ENCODE measurements around the gene OCEL1. TPM values are rescaled to one million over a fixed set of nuclear protein-coding genes. Genes with fewer than 3 reads are reported as not detected.
A peak's percentile ranks its signal among the peaks of the same experiment; 100 is the strongest.

Gene OCEL1
- total RNA-seq, 1 donor from 2014 or later = 22.3 TPM

- Mint-ChIP-seq H3K4me3 (ENCODE audit: unreplicated experiment) (peak within 1 kb of the TSS; percentile 90), H3K9me3 (ENCODE audit: low read depth) (no peaks in the 10 kb centered on the region), H3K27me3 (ENCODE audit: low read depth) (no peaks in the 10 kb centered on the region), H3K36me3 (ENCODE audit: low read depth) (no peaks in the 10 kb centered on the region), H3K27ac (ENCODE audit: unreplicated experiment) (peak within 1 kb of the TSS; percentile 88), H3K4me1 (ENCODE audit: low read depth) (peaks cover 53% of the 10 kb centered on the region)
- no peak for DNase-seq (ENCODE audit: low spot score)
- TF ChIP-seq CTCF (IDR thresholded peaks at IDR 0.05) = no peak
Measured at GRCh38 chr19:17245535-17245984, 19.5 kb downstream of the OCEL1 start, which contains the start of gene NR2F6. Gene NR2F6, minus strand, starts transcription at chr19:17245919. Its CDS starts 699 bp downstream, at chr19:17245220.

- peaks cover 43% of the 10 kb centered on the region for H3K4me1 Mint-ChIP-seq (ENCODE audit: low read depth)
Measured at GRCh38 chr19:17246681-17247425, 20.8 kb downstream of the OCEL1 start.

GRCh38 chr19:17248011-17248776 lies 22.2 kb downstream of the OCEL1 start:
- Mint-ChIP-seq H3K27me3 (ENCODE audit: low read depth) (no peaks in the 10 kb centered on the region), H3K36me3 (ENCODE audit: low read depth) (no peaks in the 10 kb centered on the region), H3K9me3 (ENCODE audit: low read depth) (no peaks in the 10 kb centered on the region), H3K4me1 (ENCODE audit: low read depth) (peaks cover 32% of the 10 kb centered on the region), H3K4me3 (ENCODE audit: unreplicated experiment) (no peak overlapping the region), H3K27ac (ENCODE audit: unreplicated experiment) (no peak overlapping the region)
- no peak for TF ChIP-seq CTCF (IDR thresholded peaks at IDR 0.05)
- no peak for DNase-seq (ENCODE audit: low spot score)

More at GRCh38 chr19:17246681-17247425, 20.8 kb downstream of the OCEL1 start:
- DNase-seq (ENCODE audit: low spot score) = no peak
- Mint-ChIP-seq H3K27me3 (ENCODE audit: low read depth) (no peaks in the 10 kb centered on the region), H3K36me3 (ENCODE audit: low read depth) (no peaks in the 10 kb centered on the region), H3K9me3 (ENCODE audit: low read depth) (no peaks in the 10 kb centered on the region), H3K4me3 (ENCODE audit: unreplicated experiment) (peak overlapping the region; percentile 81), H3K27ac (ENCODE audit: unreplicated experiment) (no peak overlapping the region)
- no peak for TF ChIP-seq CTCF (IDR thresholded peaks at IDR 0.05)

GRCh38 chr19:17249887-17250548 lies 24.0 kb downstream of the OCEL1 start:
- Mint-ChIP-seq H3K27me3 (ENCODE audit: low read depth) (no peaks in the 10 kb centered on the region), H3K27ac (ENCODE audit: unreplicated experiment) (no peak overlapping the region), H3K4me3 (ENCODE audit: unreplicated experiment) (no peak overlapping the region), H3K4me1 (ENCODE audit: low read depth) (peaks cover 28% of the 10 kb centered on the region), H3K9me3 (ENCODE audit: low read depth) (no peaks in the 10 kb centered on the region), H3K36me3 (ENCODE audit: low read depth) (no peaks in the 10 kb centered on the region)
- no peak for DNase-seq (ENCODE audit: low spot score)
- no peak for TF ChIP-seq CTCF (IDR thresholded peaks at IDR 0.05)

- H3K4me3 Mint-ChIP-seq (ENCODE audit: unreplicated experiment) = no peak overlapping the region
- peaks cover 7% of the 10 kb centered on the region for H3K4me1 Mint-ChIP-seq (ENCODE audit: low read depth)
Measured at GRCh38 chr19:17254636-17255035, 28.6 kb downstream of the OCEL1 start.

More at GRCh38 chr19:17254636-17255035, 28.6 kb downstream of the OCEL1 start:
- Mint-ChIP-seq H3K36me3 (ENCODE audit: low read depth) (no peaks in the 10 kb centered on the region), H3K27ac (ENCODE audit: unreplicated experiment) (no peak overlapping the region), H3K9me3 (ENCODE audit: low read depth) (no peaks in the 10 kb centered on the region), H3K27me3 (ENCODE audit: low read depth) (no peaks in the 10 kb centered on the region)
- no peak for TF ChIP-seq CTCF (IDR thresholded peaks at IDR 0.05)
- no peak for DNase-seq (ENCODE audit: low spot score)
